Immature natural killer cell (primary cell): ENCODE measurements around the gene GNB5. TPM values are rescaled to one million over a fixed set of nuclear protein-coding genes. Genes with fewer than 3 reads are reported as not detected.

Experiments used
- DNase-seq, 3 donors: peaks; one replicate each; pipeline ENCODE4 v3.0.0; 2022; ENCODE audit warnings: mixed read lengths in 1 of 3
- H3K27ac Mint-ChIP-seq, 6 donors: one replicate each; pipeline ENCODE4 v1.8.0; 2020; ENCODE audit warnings: mixed read lengths in 6 of 6, mild to moderate bottlenecking in 5 of 6, inconsistent platforms in 4 of 6, moderate library complexity in 3 of 6
- H3K27me3 Mint-ChIP-seq, 3 donors: one replicate each; pipeline ENCODE4 v1.8.0; 2020 to 2021; ENCODE audit warnings: low read depth in 3 of 3, mild to moderate bottlenecking in 3 of 3, mixed read lengths in 3 of 3, moderate library complexity in 3 of 3, inconsistent platforms in 1 of 3
- H3K36me3 Mint-ChIP-seq, 3 donors: one replicate each; pipeline ENCODE4 v1.8.0; 2020; ENCODE audit warnings: mixed read lengths in 3 of 3, inconsistent platforms in 2 of 3, mild to moderate bottlenecking in 2 of 3
- H3K4me1 Mint-ChIP-seq, 2 donors: one replicate each; pipeline ENCODE4 v1.8.0; 2020; ENCODE audit warnings: inconsistent platforms in 2 of 2, mild to moderate bottlenecking in 2 of 2, mixed read lengths in 2 of 2, moderate library complexity in 1 of 2
- H3K4me3 Mint-ChIP-seq, 5 donors: one replicate each; pipeline ENCODE4 v1.8.0; 2020; ENCODE audit warnings: mild to moderate bottlenecking in 5 of 5, mixed read lengths in 5 of 5, inconsistent platforms in 3 of 5, moderate library complexity in 3 of 5
- H3K9me3 Mint-ChIP-seq, 6 donors: one replicate each; pipeline ENCODE4 v1.8.0; 2020; ENCODE audit warnings: mild to moderate bottlenecking in 6 of 6, mixed read lengths in 6 of 6, inconsistent platforms in 4 of 6, moderate library complexity in 3 of 6
- polyA plus RNA-seq, 3 donors: library from polyadenylated mRNA; unstranded; fragments of 300-500 nt; fragmentation: Illumina TruSeq; gene quantifications; one replicate each; pipeline ENCODE4 v1.2.3, GENCODE V29; 2021

Gene GNB5
- polyA plus RNA-seq, 3 donors from 2014 or later, result 19.0 to 23.6 (median 22.3) TPM

DNA sequence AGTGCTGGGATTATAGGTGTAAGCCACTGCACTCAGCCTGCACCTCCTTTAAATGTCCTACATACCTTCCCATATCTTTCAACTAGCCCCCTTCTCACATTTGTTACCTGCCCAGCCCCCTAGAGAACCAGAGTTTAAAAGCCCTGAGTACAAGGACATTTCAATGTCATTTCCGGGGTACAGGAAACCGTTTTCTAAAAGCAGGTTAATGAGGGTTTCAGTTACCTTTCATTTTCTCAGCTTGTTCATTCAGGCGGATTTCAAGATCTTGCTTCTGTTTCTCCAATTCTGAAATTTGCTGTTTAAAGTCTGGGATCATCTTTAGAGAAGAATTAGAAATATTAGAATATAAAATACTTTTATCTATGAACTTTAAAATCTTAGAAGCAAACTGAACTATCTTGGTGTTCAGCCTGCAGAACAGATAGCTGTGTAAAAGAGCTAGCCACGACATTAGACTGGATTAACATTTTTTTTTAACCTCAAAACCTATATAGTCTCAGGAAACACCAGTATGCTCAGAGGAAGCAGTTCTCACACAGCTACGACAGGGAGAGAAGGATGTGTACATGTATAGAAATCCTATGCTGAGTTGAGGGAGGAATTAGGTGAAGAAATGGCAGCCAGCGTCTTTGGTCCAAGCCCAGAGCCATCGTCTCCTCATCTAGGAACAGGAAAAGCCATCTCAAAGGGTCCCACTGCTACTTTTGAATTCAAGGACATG, 29.9 kb upstream of the GNB5 start:
- peak in 1 of 3 donors; percentile 6 for DNase-seq
- peaks cover 0 to 3% (median 0%) of the 10 kb centered on the region in 3 donors for H3K36me3 Mint-ChIP-seq
- H3K27ac Mint-ChIP-seq, result peak overlapping the region; percentile 54 to 91 (median 90)
- H3K4me3 Mint-ChIP-seq, result peak overlapping the region; percentile 70 to 84 (median 75)
- H3K4me1 Mint-ChIP-seq, result peaks cover 17 to 18% of the 10 kb centered on the region in 2 donors
- H3K9me3 Mint-ChIP-seq, result no peaks in the 10 kb centered on the region
- no peaks in the 10 kb centered on the region for H3K27me3 Mint-ChIP-seq

DNA sequence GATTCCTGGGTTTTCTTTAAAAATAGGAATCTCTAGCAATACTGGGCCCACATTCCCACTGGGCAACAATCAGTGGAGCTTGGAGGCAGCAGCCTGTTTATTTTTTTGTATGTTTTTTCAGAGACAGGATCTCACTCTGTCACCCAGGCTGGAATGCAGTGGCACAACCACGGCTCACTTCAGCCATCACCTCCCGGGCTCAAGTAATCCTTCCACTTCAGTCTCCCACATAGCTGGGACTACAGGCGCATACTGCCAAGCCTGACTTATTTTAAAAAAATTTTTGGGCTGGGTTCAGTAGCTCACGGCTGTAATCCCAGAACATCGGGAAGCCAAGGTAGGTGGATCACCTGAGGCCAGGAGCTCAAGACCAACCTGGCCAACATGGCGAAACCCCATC, 29.1 kb upstream of the GNB5 start:
- Mint-ChIP-seq H3K36me3 (peaks cover 0 to 3% (median 0%) of the 10 kb centered on the region in 3 donors), H3K4me1 (peaks cover 17 to 18% of the 10 kb centered on the region in 2 donors), H3K4me3 (no peak overlapping the region), H3K9me3 (no peaks in the 10 kb centered on the region), H3K27ac (no peak overlapping the region), H3K27me3 (no peaks in the 10 kb centered on the region)
- DNase-seq, result no peak

DNA sequence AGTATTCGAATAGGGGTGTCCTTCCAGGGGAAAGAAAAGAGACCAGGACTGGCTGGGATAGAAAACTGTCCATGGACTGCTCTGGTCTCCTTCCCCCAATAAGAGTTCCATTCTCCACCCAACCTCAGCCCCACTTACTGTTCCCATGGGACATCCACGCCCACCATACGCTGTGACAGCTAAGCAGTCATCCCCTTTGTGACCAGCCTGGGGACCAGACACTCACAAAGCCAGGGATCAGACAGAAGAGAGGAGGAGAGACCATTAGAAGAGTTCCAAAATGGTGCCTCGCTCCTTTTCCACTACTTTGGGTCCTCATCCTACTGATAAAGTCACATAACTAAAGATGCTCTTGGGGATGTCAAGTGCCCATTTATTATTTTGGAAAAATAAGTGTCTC, 27.6 kb upstream of the GNB5 start:
- Mint-ChIP-seq H3K4me1 (peaks cover 17 to 18% of the 10 kb centered on the region in 2 donors), H3K27ac (no peak overlapping the region), H3K4me3 (no peak overlapping the region), H3K27me3 (no peaks in the 10 kb centered on the region), H3K36me3 (peaks cover 0 to 3% (median 0%) of the 10 kb centered on the region in 3 donors), H3K9me3 (no peaks in the 10 kb centered on the region)
- DNase-seq, result no peak

DNA sequence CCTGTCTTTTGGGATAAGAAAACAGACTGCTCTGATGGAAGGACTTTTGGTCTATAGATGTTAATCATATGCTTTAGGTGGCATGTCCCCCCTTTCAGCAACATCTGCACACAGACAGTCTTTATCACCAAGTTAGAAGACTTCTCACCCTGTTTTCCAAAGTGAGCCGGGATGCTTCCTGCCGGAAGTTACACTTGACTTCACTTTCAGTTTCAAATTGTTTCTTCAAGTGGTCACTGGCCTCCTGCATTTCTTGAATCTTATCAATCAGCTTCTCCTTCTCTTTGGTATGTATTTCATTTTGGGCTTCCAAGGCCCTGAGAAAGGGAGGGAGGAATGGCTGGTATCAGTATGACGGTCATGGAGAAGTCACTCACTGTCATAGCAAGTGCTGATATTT, 27.2 kb upstream of the GNB5 start:
- Mint-ChIP-seq H3K4me3 (no peak overlapping the region), H3K4me1 (peaks cover 17 to 18% of the 10 kb centered on the region in 2 donors), H3K27ac (no peak overlapping the region), H3K27me3 (no peaks in the 10 kb centered on the region), H3K9me3 (no peaks in the 10 kb centered on the region), H3K36me3 (peaks cover 0 to 3% (median 0%) of the 10 kb centered on the region in 3 donors)
- DNase-seq, result no peak

DNA sequence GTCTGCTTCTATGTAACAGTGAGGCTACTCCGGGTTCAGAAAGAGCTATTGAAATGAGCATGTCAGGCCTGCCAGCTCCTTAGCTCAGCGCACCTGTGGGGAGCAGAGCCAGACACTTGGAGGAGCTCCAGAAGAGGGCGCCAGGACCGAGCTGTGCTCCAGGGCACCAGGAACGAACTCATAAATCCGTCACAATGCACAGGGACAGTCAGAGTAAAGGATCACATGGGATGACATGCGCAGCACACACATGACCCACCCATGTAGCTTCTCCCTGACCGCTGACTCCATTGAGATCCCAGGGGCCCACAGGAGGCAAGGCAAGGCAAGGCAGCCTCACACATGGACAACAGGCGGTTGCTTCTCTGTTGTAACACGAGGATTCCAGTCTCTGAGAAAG, 26.0 kb upstream of the GNB5 start:
- H3K27ac Mint-ChIP-seq, result no peak overlapping the region
- H3K36me3 Mint-ChIP-seq, result peaks cover 0 to 3% (median 0%) of the 10 kb centered on the region in 3 donors
- no peaks in the 10 kb centered on the region for H3K27me3 Mint-ChIP-seq
- H3K4me3 Mint-ChIP-seq, result no peak overlapping the region
- no peak for DNase-seq
- H3K9me3 Mint-ChIP-seq, result no peaks in the 10 kb centered on the region
- H3K4me1 Mint-ChIP-seq, result peaks cover 17% of the 10 kb centered on the region in 2 donors

DNA sequence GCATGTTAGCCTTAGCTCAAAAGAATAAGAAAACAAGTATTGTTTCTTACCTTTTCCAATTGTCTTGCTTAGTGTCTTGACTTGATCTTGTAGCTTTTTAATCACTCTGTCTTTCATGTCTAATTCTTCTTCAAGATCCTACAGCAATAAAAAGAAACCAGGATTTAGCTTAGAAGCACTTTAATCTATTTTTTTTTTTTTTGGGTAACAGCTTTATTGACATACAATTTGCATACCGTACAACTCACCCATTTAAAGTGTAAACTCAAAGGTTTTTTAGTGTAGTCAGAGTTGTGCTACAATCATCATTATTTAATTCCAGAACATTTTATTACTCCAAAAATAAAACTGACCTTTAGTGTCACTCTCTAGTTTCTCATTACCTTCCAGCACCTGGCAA, 23.4 kb upstream of the GNB5 start:
- Mint-ChIP-seq H3K27me3 (no peaks in the 10 kb centered on the region), H3K27ac (no peak overlapping the region), H3K4me1 (no peaks in the 10 kb centered on the region), H3K36me3 (no peaks in the 10 kb centered on the region), H3K9me3 (no peaks in the 10 kb centered on the region), H3K4me3 (no peak overlapping the region)
- DNase-seq, result no peak

DNA sequence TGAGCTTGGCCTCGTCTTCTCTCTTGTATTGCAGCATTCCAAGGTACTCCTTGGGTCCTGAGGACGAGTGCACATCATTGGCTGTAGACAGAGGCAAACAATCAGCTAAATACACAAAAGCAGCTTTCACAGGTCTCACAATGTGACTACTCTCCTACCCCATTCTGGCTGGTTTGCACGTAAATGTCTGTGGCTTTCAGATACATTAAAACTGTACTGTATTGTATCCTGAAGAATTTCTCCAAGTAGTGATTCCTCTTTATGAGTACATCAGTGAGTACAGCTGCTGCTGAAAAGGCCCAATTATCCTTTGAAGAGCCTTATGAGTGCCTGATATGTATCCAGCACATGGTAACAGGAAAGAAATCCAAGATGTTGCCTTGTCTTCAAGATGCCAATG, 22.0 kb upstream of the GNB5 start:
- no peaks in the 10 kb centered on the region for H3K4me1 Mint-ChIP-seq
- no peak overlapping the region for H3K4me3 Mint-ChIP-seq
- peaks cover 0 to 2% (median 0%) of the 10 kb centered on the region in 3 donors for H3K27me3 Mint-ChIP-seq
- no peak for DNase-seq
- no peaks in the 10 kb centered on the region for H3K36me3 Mint-ChIP-seq
- no peak overlapping the region for H3K27ac Mint-ChIP-seq
- H3K9me3 Mint-ChIP-seq, result no peaks in the 10 kb centered on the region

DNA sequence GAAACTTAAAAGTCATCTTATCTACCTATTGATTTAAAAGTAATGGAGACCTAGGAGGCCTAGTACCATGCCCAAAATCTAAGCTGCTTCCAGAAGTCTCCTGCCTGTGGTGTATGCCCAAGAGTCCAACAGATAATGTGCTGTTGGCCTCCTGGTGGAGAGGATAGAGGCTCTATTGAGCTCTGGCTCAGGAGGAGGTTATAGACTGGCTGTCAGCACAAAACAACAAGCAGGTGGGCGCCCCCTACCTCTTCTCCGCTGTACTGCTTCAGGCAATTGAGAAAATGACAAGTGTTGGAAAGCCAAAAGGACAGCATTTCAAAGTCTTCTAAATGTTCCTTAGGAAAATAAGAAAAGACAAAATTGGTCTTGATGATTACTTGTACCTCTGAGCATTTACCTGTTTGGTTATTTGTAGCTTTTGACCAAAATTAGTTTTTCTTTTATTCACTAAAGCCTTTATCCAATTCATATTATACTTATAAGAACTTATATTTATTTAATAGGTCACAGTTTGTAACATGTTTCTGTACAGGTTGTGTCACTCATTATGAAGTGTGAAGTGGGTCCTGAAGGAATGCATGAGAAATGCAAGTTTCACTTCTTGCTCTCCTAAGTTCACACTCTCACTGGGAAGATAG, 17.2 kb upstream of the GNB5 start:
- Mint-ChIP-seq H3K27me3 (peaks cover 0 to 2% (median 0%) of the 10 kb centered on the region in 3 donors), H3K4me1 (no peaks in the 10 kb centered on the region), H3K36me3 (no peaks in the 10 kb centered on the region), H3K27ac (no peak overlapping the region), H3K4me3 (no peak overlapping the region), H3K9me3 (no peaks in the 10 kb centered on the region)
- peak; percentile 32 to 52 (median 38) for DNase-seq

DNA sequence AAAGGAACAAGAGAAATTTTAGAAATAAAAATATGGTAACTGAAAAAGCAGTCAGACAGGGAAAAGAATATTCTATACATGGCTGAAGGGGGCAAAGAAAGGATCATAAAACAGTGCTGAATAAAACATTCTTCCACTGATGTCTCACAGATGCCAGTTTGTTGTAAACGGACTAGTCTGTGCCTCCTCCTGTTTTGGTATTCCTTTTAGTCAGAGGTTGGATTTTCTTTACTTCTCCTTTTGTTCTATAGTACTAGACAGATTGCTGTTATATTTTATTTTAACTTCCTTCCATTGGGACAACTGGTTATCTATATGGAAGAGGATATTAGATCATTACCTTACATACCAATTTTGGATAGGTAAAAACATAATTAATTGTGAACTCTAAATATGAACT, 16.0 kb upstream of the GNB5 start:
- no peak for DNase-seq
- no peaks in the 10 kb centered on the region for H3K4me1 Mint-ChIP-seq
- H3K36me3 Mint-ChIP-seq, result no peaks in the 10 kb centered on the region
- H3K27me3 Mint-ChIP-seq, result peaks cover 0 to 2% (median 0%) of the 10 kb centered on the region in 3 donors
- no peaks in the 10 kb centered on the region for H3K9me3 Mint-ChIP-seq
- no peak overlapping the region for H3K27ac Mint-ChIP-seq
- H3K4me3 Mint-ChIP-seq, result no peak overlapping the region

DNA sequence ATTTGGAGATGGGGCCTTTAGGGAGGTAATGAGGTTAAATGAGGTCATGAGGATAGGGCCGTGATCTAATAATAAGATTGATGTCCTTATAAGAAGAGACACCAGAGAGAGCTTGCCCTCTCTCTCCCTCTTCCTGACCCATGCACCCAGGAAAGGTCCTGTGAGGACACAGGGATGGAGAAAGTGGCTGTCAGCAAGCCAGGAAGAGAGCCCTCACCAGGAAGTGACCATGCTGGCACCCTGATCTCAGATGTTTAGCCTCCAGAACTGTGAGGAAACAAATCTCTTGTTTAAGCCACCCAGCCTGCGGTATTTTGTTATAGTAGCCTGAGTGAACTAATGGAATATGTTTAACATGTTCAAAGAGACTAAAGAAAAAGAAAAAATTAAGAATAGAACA, 15.3 kb upstream of the GNB5 start:
- no peaks in the 10 kb centered on the region for H3K9me3 Mint-ChIP-seq

DNA sequence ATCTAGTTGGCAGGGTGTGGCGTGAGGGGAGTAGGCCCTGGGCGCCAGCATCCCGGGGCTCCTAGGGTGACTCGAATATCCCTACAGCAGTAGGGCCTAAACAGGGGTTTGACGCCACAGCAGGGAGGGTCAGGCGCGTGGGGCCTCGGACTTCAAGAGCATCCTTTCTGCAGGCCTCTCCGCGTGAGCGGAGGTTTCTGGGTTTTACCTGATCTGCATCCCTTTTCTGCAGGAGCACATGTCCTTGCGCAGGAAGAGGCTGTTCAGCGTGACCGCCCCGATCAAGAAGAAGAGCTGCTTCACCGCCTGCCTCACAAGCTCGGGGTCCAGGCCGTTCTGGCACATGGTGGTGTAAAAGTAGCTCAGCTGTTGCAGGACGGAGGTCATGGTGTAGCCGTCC, 13.5 kb upstream of the GNB5 start:
- Mint-ChIP-seq H3K36me3 (no peaks in the 10 kb centered on the region), H3K27me3 (peaks cover 0 to 2% (median 2%) of the 10 kb centered on the region in 3 donors), H3K9me3 (no peaks in the 10 kb centered on the region), H3K27ac (no peak overlapping the region), H3K4me1 (no peaks in the 10 kb centered on the region), H3K4me3 (no peak overlapping the region)
- DNase-seq, result no peak

More for the DNA sequence above, 15.3 kb upstream of the GNB5 start:
- H3K27me3 Mint-ChIP-seq, result peaks cover 0 to 2% (median 0%) of the 10 kb centered on the region in 3 donors
- DNase-seq, result no peak
- H3K36me3 Mint-ChIP-seq, result no peaks in the 10 kb centered on the region
- H3K4me1 Mint-ChIP-seq, result no peaks in the 10 kb centered on the region
- H3K27ac Mint-ChIP-seq, result no peak overlapping the region
- no peak overlapping the region for H3K4me3 Mint-ChIP-seq

DNA sequence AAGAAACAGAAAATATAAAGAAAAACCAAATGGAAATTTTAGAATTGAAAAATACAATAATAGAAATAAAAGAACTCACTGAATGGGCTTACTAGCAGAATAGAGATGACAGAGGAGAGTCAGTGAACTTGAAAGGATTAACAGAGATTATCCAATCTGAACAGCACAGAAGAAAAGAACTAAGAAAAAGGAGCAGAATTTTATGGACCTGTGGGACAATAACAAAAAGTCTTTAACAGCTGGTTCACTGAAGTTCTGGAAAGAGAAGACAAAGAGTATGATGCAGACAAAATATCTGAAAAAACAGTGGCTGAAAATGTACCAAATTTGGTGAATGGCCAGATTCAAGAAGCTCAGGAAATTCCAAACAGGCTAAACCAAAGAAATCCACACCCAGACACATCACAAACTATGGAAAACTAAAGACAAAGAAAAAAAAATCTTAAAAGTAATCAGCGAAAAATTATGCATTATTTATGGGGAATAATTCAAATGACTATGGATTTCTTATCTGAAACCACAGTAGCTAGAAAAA, 9.7 kb upstream of the GNB5 start:
- Mint-ChIP-seq H3K27ac (no peak overlapping the region), H3K4me3 (no peak overlapping the region), H3K4me1 (no peaks in the 10 kb centered on the region), H3K27me3 (peaks cover 0 to 2% (median 0%) of the 10 kb centered on the region in 3 donors), H3K9me3 (no peaks in the 10 kb centered on the region), H3K36me3 (no peaks in the 10 kb centered on the region)
- DNase-seq, result no peak

DNA sequence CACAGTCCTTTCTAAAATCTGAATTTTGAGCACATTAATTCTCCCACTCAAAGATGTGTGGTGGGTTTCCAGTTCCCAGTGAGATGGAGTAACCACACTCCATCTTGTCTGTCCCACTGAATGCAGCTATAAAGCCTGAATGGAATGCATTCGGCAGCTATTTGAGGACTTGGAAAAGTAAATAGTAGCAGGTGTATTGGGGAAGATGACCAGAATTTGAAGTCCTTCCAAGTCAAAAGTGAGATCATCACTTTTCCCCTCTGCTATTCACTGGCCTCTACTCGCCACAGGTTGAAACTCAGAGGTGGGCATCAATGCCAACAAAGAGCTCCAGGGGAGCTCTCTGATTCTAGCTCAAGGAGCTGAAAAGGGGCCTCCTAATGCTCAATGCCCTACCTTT, 8.1 kb upstream of the GNB5 start:
- Mint-ChIP-seq H3K27me3 (peaks cover 0 to 2% (median 1%) of the 10 kb centered on the region in 3 donors), H3K4me1 (no peaks in the 10 kb centered on the region), H3K4me3 (no peak overlapping the region), H3K27ac (no peak overlapping the region), H3K36me3 (no peaks in the 10 kb centered on the region), H3K9me3 (no peaks in the 10 kb centered on the region)
- DNase-seq, result no peak

DNA sequence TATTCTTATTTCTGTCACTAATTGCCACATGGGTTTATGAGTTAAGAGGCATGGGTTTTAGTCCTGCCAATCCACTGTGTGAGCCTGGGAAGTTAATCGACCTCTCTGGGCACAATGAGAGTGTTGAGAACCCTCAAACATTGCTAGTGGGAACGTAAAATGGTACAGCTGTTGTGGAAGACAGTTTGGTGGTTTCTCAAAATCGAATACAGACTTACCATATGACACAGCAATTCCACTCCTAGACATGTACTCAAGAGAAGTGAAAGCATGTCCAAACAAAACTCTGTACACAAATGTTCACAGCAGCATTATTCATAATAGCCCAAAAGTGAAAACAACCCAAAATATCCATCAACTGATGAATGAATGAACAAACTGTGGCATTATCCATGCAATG, 5.7 kb upstream of the GNB5 start:
- Mint-ChIP-seq H3K27me3 (peaks cover 0 to 2% (median 1%) of the 10 kb centered on the region in 3 donors), H3K4me1 (no peaks in the 10 kb centered on the region), H3K9me3 (no peaks in the 10 kb centered on the region), H3K27ac (no peak overlapping the region), H3K36me3 (no peaks in the 10 kb centered on the region), H3K4me3 (no peak overlapping the region)
- no peak for DNase-seq
